Activated naive CD4-positive, alpha-beta T cell treated with anti-CD3 and anti-CD28 coated beads, Interleukin-2, amount 10 ng/mL, durations not matched to agents 7 days and 5 days (primary cell): ENCODE data around the gene FAM184A.

ENCODE experiments used
- CTCF ChIA-PET: fragments of 350-600 bp; sonication (Branson Sonifier 250); formaldehyde crosslinking; loops from one replicate; lab custom pipeline; 2021; ENCODE audit warnings: antibody characterized with exemption; lab: Charles Lee
- DNase-seq: peaks from one replicate; pipeline ENCODE4 v3.0.0-alpha.2; 2020
- H3K27ac Mint-ChIP-seq: one replicate; pipeline ENCODE4 v1.8.0; 2021; ENCODE audit warnings: mild to moderate bottlenecking, moderate library complexity, mixed read lengths
- H3K27me3 Mint-ChIP-seq: one replicate; pipeline ENCODE4 v1.8.0; 2021; ENCODE audit warnings: mild to moderate bottlenecking, mixed read lengths
- H3K36me3 Mint-ChIP-seq: one replicate; pipeline ENCODE4 v1.8.0; 2021; ENCODE audit warnings: mixed read lengths
- H3K4me1 Mint-ChIP-seq: one replicate; pipeline ENCODE4 v1.8.0; 2021; ENCODE audit warnings: mixed read lengths
- H3K4me3 Mint-ChIP-seq: one replicate; pipeline ENCODE4 v1.8.0; 2021; ENCODE audit warnings: mild to moderate bottlenecking, moderate library complexity, mixed read lengths
- H3K9me3 Mint-ChIP-seq: one replicate; pipeline ENCODE4 v1.8.0; 2021; ENCODE audit warnings: mixed read lengths

Gene FAM184A

GRCh38 chr6:119060255-119060907 is 18.1 kb downstream of the FAM184A start:
- no peak for DNase-seq
- Mint-ChIP-seq H3K9me3 (no peaks in the 10 kb centered on the region), H3K27ac (no peak overlapping the region), H3K4me1 (no peaks in the 10 kb centered on the region), H3K36me3 (no peaks in the 10 kb centered on the region), H3K4me3 (no peak overlapping the region), H3K27me3 (no peaks in the 10 kb centered on the region)
- CTCF ChIA-PET, result interaction anchor here (1.5 kb wide), 1 partner anchor 54 kb away, joined by 3 read pairs; no protein-coding TSS in a partner anchor

- H3K4me1 Mint-ChIP-seq, result peaks cover 11% of the 10 kb centered on the region
- H3K27me3 Mint-ChIP-seq, result no peaks in the 10 kb centered on the region
- CTCF ChIA-PET, result no interaction called here
- H3K9me3 Mint-ChIP-seq, result peaks cover 2% of the 10 kb centered on the region
- no peak overlapping the region for H3K4me3 Mint-ChIP-seq
- no peak for DNase-seq
- no peaks in the 10 kb centered on the region for H3K36me3 Mint-ChIP-seq
- H3K27ac Mint-ChIP-seq, result no peak overlapping the region
These were observed 23.4 kb downstream of the FAM184A start for GRCh38 chr6:119055069-119055468.

- no peak for DNase-seq
These were observed 25.5 kb downstream of the FAM184A start for GRCh38 chr6:119052987-119053386.

GRCh38 chr6:119052292-119052889 is 26.1 kb downstream of the FAM184A start:
- DNase-seq, result peak; percentile 21
- CTCF ChIA-PET, result interaction anchor here (0.8 to 1.5 kb wide), 3 partner anchors 21 to 84 kb away, joined by 3 to 4 read pairs (median 4); no protein-coding TSS in a partner anchor
- Mint-ChIP-seq H3K4me3 (no peak overlapping the region), H3K4me1 (peaks cover 11% of the 10 kb centered on the region), H3K27ac (no peak overlapping the region), H3K36me3 (no peaks in the 10 kb centered on the region), H3K9me3 (peaks cover 5% of the 10 kb centered on the region), H3K27me3 (no peaks in the 10 kb centered on the region)

More at GRCh38 chr6:119052987-119053386, 25.5 kb downstream of the FAM184A start:
- CTCF ChIA-PET, result interaction anchor here (0.7 to 1.5 kb wide), 4 partner anchors 21 to 85 kb away, joined by 3 to 5 read pairs (median 4); no protein-coding TSS in a partner anchor
- Mint-ChIP-seq H3K9me3 (peaks cover 5% of the 10 kb centered on the region), H3K4me1 (peaks cover 11% of the 10 kb centered on the region), H3K4me3 (no peak overlapping the region), H3K36me3 (no peaks in the 10 kb centered on the region), H3K27me3 (no peaks in the 10 kb centered on the region), H3K27ac (no peak overlapping the region)

- no peaks in the 10 kb centered on the region for H3K27me3 Mint-ChIP-seq
- no peak for DNase-seq
- no peak overlapping the region for H3K27ac Mint-ChIP-seq
- no peaks in the 10 kb centered on the region for H3K36me3 Mint-ChIP-seq
- no peak overlapping the region for H3K4me3 Mint-ChIP-seq
- H3K4me1 Mint-ChIP-seq, result peaks cover 9% of the 10 kb centered on the region
- H3K9me3 Mint-ChIP-seq, result peaks cover 3% of the 10 kb centered on the region
- CTCF ChIA-PET, result interaction anchor here (1.1 to 1.3 kb wide), 3 partner anchors 16 to 66 kb away, joined by 3 read pairs; no protein-coding TSS in a partner anchor
These were observed 34.2 kb downstream of the FAM184A start for GRCh38 chr6:119044255-119044654.

- H3K4me3 Mint-ChIP-seq, result no peak overlapping the region
- peaks cover 3% of the 10 kb centered on the region for H3K9me3 Mint-ChIP-seq
- H3K36me3 Mint-ChIP-seq, result no peaks in the 10 kb centered on the region
- H3K4me1 Mint-ChIP-seq, result peaks cover 9% of the 10 kb centered on the region
- no peak for DNase-seq
- no peak overlapping the region for H3K27ac Mint-ChIP-seq
- CTCF ChIA-PET, result interaction anchor here (1.1 to 1.3 kb wide), 3 partner anchors 16 to 67 kb away, joined by 3 read pairs; no protein-coding TSS in a partner anchor
- no peaks in the 10 kb centered on the region for H3K27me3 Mint-ChIP-seq
These were observed 34.7 kb downstream of the FAM184A start for GRCh38 chr6:119043783-119044182.

- no peak for DNase-seq
- H3K4me3 Mint-ChIP-seq, result no peak overlapping the region
- no peak overlapping the region for H3K27ac Mint-ChIP-seq
- H3K36me3 Mint-ChIP-seq, result no peaks in the 10 kb centered on the region
- CTCF ChIA-PET, result interaction anchor here (1.1 to 1.3 kb wide), 2 partner anchors 19 to 67 kb away, joined by 3 read pairs; no protein-coding TSS in a partner anchor
- H3K4me1 Mint-ChIP-seq, result peaks cover 9% of the 10 kb centered on the region
- H3K9me3 Mint-ChIP-seq, result no peaks in the 10 kb centered on the region
- H3K27me3 Mint-ChIP-seq, result no peaks in the 10 kb centered on the region
These were observed 35.2 kb downstream of the FAM184A start for GRCh38 chr6:119043265-119043664.

- H3K4me1 Mint-ChIP-seq, result peaks cover 9% of the 10 kb centered on the region
- no peaks in the 10 kb centered on the region for H3K9me3 Mint-ChIP-seq
- no peak overlapping the region for H3K27ac Mint-ChIP-seq
- no peak overlapping the region for H3K4me3 Mint-ChIP-seq
- H3K27me3 Mint-ChIP-seq, result no peaks in the 10 kb centered on the region
- no peaks in the 10 kb centered on the region for H3K36me3 Mint-ChIP-seq
- DNase-seq, result no peak
- CTCF ChIA-PET, result interaction anchor here (0.6 kb wide), 1 partner anchor 1209 kb away, joined by 4 read pairs; no protein-coding TSS in a partner anchor
These were observed 37.8 kb downstream of the FAM184A start for GRCh38 chr6:119040636-119041035.

GRCh38 chr6:119040229-119040628 is 38.2 kb downstream of the FAM184A start:
- H3K27me3 Mint-ChIP-seq, result no peaks in the 10 kb centered on the region
- H3K4me1 Mint-ChIP-seq, result peaks cover 9% of the 10 kb centered on the region
- H3K9me3 Mint-ChIP-seq, result no peaks in the 10 kb centered on the region
- H3K4me3 Mint-ChIP-seq, result no peak overlapping the region
- H3K36me3 Mint-ChIP-seq, result no peaks in the 10 kb centered on the region
- DNase-seq, result no peak
- CTCF ChIA-PET, result interaction anchor here (0.6 kb wide), 1 partner anchor 1208 kb away, joined by 4 read pairs; no protein-coding TSS in a partner anchor
- no peak overlapping the region for H3K27ac Mint-ChIP-seq

GRCh38 chr6:119037941-119038623 is 40.4 kb downstream of the FAM184A start:
- CTCF ChIA-PET, result no interaction called here
- no peak overlapping the region for H3K27ac Mint-ChIP-seq
- DNase-seq, result no peak
- no peak overlapping the region for H3K4me3 Mint-ChIP-seq
- no peaks in the 10 kb centered on the region for H3K27me3 Mint-ChIP-seq
- H3K36me3 Mint-ChIP-seq, result no peaks in the 10 kb centered on the region
- H3K4me1 Mint-ChIP-seq, result peaks cover 1% of the 10 kb centered on the region
- no peaks in the 10 kb centered on the region for H3K9me3 Mint-ChIP-seq

GRCh38 chr6:119037264-119037663 is 41.2 kb downstream of the FAM184A start:
- H3K27me3 Mint-ChIP-seq, result no peaks in the 10 kb centered on the region
- no peak for DNase-seq
- CTCF ChIA-PET, result no interaction called here
- no peaks in the 10 kb centered on the region for H3K9me3 Mint-ChIP-seq
- no peaks in the 10 kb centered on the region for H3K4me1 Mint-ChIP-seq
- H3K36me3 Mint-ChIP-seq, result no peaks in the 10 kb centered on the region
- H3K4me3 Mint-ChIP-seq, result no peak overlapping the region
- no peak overlapping the region for H3K27ac Mint-ChIP-seq

- H3K27me3 Mint-ChIP-seq, result no peaks in the 10 kb centered on the region
- CTCF ChIA-PET, result no interaction called here
- H3K27ac Mint-ChIP-seq, result no peak overlapping the region
- DNase-seq, result no peak
- H3K36me3 Mint-ChIP-seq, result no peaks in the 10 kb centered on the region
- H3K4me1 Mint-ChIP-seq, result no peaks in the 10 kb centered on the region
- no peaks in the 10 kb centered on the region for H3K9me3 Mint-ChIP-seq
- no peak overlapping the region for H3K4me3 Mint-ChIP-seq
These were observed 42.4 kb downstream of the FAM184A start for GRCh38 chr6:119036081-119036480.

GRCh38 chr6:119035459-119035858 is 43.0 kb downstream of the FAM184A start:
- H3K36me3 Mint-ChIP-seq, result no peaks in the 10 kb centered on the region
- CTCF ChIA-PET, result no interaction called here
- H3K9me3 Mint-ChIP-seq, result no peaks in the 10 kb centered on the region
- no peak overlapping the region for H3K4me3 Mint-ChIP-seq
- no peak overlapping the region for H3K27ac Mint-ChIP-seq
- no peak for DNase-seq
- no peaks in the 10 kb centered on the region for H3K27me3 Mint-ChIP-seq
- H3K4me1 Mint-ChIP-seq, result no peaks in the 10 kb centered on the region

GRCh38 chr6:119034827-119035458 is 43.5 kb downstream of the FAM184A start:
- CTCF ChIA-PET, result interaction anchor here (1.0 kb wide), 1 partner anchor 78 kb away, joined by 4 read pairs; no protein-coding TSS in a partner anchor
- H3K9me3 Mint-ChIP-seq, result no peaks in the 10 kb centered on the region
- H3K27me3 Mint-ChIP-seq, result no peaks in the 10 kb centered on the region
- H3K4me1 Mint-ChIP-seq, result no peaks in the 10 kb centered on the region
- no peak overlapping the region for H3K4me3 Mint-ChIP-seq
- no peak for DNase-seq
- no peak overlapping the region for H3K27ac Mint-ChIP-seq
- H3K36me3 Mint-ChIP-seq, result no peaks in the 10 kb centered on the region
